GM18526 (cell line): ENCODE results near the gene POLL.

ENCODE experiments used
- POLR2A ChIP-seq: IDR thresholded peaks from 3 replicates; pipeline ENCODE4 v1.6.1; 2011; ENCODE audit not compliant: insufficient read length; ENCODE audit errors: extremely low read depth

The POLL gene

DNA sequence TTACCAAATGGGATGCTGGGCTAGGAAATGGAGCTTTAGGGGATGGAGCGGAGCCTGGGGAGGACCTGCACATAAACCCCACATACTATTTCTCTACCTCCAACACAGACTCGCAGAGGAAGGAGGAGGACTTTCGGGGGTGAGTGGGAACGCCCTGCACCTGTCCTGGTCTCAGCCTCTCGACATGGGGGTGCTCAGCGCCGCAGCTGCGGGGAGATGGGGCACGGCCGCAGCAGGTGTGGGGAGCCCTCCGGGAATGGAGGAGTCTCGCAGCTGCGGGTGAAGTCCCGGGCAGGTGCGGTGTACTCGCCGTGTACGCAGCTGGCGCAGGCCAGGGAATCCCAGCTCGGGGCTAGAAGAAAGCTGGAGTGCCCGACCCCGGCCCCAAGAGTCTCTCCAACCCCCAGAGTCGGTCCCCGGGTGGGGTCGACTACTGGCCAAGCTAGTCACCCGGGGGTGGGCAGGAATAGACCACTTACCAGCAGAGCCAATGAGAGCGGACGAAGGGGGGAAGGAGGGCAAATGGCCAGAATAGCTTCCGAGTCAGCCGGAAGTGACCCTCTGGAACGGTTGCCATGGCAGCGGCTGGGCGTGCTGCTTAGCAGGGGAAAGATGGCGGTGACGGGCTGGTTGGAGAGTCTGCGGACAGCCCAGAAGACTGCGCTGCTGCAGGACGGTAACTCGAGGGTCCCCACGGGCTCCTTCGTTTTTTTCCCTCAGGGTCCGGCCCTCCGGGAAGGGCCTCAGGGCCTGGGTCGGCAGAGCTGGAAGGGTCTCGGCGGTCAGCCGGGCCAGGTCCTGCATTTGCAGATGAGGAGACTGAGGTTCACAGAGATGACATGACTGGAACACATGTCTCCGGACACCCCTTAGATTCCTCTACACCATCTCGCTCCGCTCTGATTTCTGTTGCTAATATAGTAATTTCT is at the start of gene POLL, which contains the start of gene DPCD:
Gene POLL, minus strand, starts transcription at position 533 of the 929 bp plus-strand sequence. CDS start 897 bp downstream, outside the sequence.
Gene DPCD, plus strand, starts transcription at position 597 of the 929 bp plus-strand sequence. Its CDS starts 16 bp downstream, at position 613.
- peak; percentile 56 for TF ChIP-seq POLR2A

- no peak for TF ChIP-seq POLR2A
These were observed 43.9 kb upstream of the POLL start for GRCh38 chr10:101631821-101632475.

GRCh38 chr10:101630633-101630920 is 42.5 kb upstream of the POLL start:
- TF ChIP-seq POLR2A, result no peak

DNA sequence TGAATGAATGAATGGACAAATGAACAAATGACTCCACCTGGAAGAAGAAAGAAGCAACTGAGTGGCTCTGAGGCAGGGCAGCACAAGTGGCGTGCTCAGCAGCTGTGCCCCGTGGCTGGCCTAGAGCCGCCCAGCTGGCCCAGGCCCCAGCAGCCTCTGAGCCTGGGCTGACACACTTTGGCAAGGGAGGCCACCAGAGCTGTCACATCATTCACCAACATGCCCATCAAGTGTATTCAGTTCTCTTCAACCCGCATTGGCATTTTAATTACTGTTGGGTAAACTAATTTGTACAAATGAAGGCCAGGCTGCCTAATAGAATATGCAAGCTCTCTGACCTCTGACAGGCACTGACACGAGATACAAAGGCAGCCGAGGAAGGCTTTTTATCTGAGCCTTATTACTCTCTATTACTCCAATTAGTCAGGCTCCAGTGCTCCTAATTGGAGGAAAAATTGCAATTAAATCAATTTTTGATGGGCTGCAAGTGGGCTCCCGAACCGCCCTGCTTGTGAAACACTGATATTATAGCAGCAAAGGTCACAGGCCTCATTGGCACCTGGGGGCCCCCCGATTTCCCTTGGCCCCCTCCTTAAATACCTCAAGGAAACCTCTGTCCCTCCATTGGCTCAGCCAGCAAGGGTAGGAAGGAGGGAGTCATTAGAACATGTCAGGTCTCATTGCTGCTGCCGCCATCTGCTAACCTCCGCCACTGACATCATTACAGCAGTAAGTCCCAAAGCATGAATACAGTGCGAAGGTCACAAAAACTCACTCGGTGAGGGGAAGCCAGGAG is 42.0 kb upstream of the POLL start:
- TF ChIP-seq POLR2A, result no peak

- TF ChIP-seq POLR2A, result no peak
These were observed 37.9 kb upstream of the POLL start for GRCh38 chr10:101625821-101626412.

DNA sequence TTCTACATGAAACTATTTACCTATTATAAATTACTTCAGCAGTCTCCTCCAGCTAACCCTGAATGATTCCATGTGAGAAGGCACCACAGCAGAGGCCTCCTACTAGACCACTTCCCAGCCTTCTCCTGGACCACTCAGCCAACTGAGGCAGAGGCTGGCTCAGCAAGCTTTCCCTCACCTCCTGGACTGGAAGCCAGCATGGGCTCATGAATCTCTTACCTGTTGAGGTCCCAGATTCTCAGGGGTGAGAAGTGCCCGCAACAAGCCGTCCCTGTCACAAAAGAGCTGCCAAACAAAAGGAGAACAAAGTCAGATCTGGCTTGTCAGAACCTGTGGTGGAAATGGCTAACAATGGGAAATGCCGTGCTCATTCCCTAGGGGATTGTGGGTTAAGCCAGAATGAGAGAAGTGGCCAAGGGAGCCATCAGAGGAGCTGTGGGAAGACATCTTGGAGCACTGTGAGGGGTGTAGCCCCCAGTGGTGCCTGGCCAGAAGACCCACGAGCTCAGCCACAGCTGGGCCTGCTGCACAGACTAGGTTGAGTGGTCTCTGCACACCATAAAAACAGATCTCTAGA is 36.6 kb upstream of the POLL start:
- TF ChIP-seq POLR2A, result no peak

GRCh38 chr10:101623528-101623927 is 35.5 kb upstream of the POLL start:
- TF ChIP-seq POLR2A, result no peak

GRCh38 chr10:101619983-101620382 is 31.9 kb upstream of the POLL start:
- TF ChIP-seq POLR2A, result no peak

DNA sequence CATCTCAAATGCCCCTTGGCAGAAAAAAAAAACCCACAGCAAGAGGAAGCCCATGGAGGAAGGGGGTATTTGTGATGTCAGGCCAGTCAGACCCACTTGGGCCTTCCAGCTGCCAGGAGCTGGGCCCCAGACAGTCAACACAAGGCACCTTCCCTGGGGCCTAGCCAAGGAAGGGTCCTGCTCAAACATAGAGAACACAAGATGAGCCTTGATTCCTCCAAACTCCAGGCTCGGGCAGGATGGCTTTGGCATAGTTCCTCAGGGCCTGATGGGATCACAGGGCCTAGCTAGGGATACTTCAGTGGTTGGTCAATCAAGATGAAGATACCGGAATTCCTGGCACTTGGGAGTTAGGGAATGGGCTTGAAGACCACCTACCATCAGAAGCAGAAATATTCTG is 30.8 kb upstream of the POLL start:
- TF ChIP-seq POLR2A, result no peak

GRCh38 chr10:101617824-101618568 is 29.9 kb upstream of the POLL start:
- no peak for TF ChIP-seq POLR2A

- no peak for TF ChIP-seq POLR2A
These were observed 29.2 kb upstream of the POLL start for GRCh38 chr10:101617102-101617823.

DNA sequence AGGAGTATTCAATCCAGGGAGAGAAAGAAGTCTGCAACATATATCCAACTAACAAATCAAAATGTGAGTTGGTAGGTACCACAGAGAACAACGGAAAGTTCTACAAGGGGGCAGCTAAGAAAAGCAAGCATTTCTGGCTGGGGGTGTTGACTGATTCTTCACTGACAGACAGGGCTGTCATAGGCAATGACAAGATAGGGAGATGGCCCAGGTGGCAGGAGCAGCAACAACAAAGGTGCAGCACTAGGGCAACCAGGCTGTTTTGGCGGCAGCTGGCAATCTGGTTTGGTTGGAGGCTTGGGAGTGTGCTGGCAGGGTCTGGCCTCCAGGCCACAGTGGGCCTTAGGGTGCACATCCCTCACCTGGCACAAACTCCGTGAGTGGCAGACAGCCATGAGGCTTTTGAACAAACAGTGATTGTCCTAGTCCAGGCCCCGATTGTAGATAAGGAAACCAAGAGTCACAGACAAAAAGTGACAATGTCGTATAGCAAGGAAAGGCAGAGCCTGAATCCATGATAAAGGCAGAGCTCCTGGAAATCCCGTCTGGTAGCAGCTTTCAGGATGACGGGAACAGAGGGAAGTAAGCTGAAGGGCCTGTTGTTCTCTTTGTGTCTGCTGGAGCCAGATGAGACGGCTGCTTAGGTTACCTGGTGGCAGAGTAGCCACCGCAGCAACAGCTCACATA is 28.5 kb upstream of the POLL start:
- TF ChIP-seq POLR2A, result no peak
